NCI-H2196 (cell line): Measurements from ENCODE around the gene TRMT61A.

Experiments
- DNase-seq: peaks from one replicate; lab custom pipeline; 2025; ENCODE audit not compliant: unreplicated experiment; lab: John Stamatoyannopoulos, UW

Gene TRMT61A

GRCh38 chr14:103533999-103534575, 5.1 kb downstream of the TRMT61A start:
- DNase-seq: no peak

- DNase-seq: no peak
Observed at GRCh38 chr14:103534576-103535061, 5.6 kb downstream of the TRMT61A start.

- DNase-seq: no peak
Observed at GRCh38 chr14:103535081-103535890, 6.3 kb downstream of the TRMT61A start.

GRCh38 chr14:103535891-103536565, 7.0 kb downstream of the TRMT61A start:
- no peak for DNase-seq

- no peak for DNase-seq
Observed at GRCh38 chr14:103536693-103537092, 7.7 kb downstream of the TRMT61A start.

- DNase-seq: no peak
Observed at GRCh38 chr14:103537175-103537990, 8.4 kb downstream of the TRMT61A start.

GRCh38 chr14:103538291-103539055, 9.5 kb downstream of the TRMT61A start:
- no peak for DNase-seq

- no peak for DNase-seq
Observed at GRCh38 chr14:103539056-103539825, 10.2 kb downstream of the TRMT61A start.

- no peak for DNase-seq
Observed at GRCh38 chr14:103540821-103541708, 12.1 kb downstream of the TRMT61A start.

GRCh38 chr14:103541709-103542604, 13.0 kb downstream of the TRMT61A start:
- DNase-seq: peak; percentile 14

GRCh38 chr14:103542605-103543088, 13.7 kb downstream of the TRMT61A start:
- peak; percentile 46 for DNase-seq

GRCh38 chr14:103543140-103543539, 14.1 kb downstream of the TRMT61A start:
- DNase-seq: no peak

GRCh38 chr14:103543721-103544387, 14.9 kb downstream of the TRMT61A start:
- no peak for DNase-seq

GRCh38 chr14:103544388-103545218, 15.6 kb downstream of the TRMT61A start:
- no peak for DNase-seq

- DNase-seq: no peak
Observed at GRCh38 chr14:103545219-103545914, 16.4 kb downstream of the TRMT61A start.
